Upper lobe of left lung (tissue), 6 donors: Measurements from ENCODE around the gene CARS2. TPM values are rescaled to one million over a fixed set of nuclear protein-coding genes. Genes with fewer than 3 reads are reported as not detected.
A peak's percentile ranks its signal among the peaks of the same experiment; 100 is the strongest.

ENCODE experiments used
- ATAC-seq, 2 donors: fragments of 200-7000 bp; cut with Tn5 transposase; one replicate each; pipeline ENCODE4 v1.9.1; 2022; ENCODE audit warnings: mild to moderate bottlenecking in 2 of 2, moderate library complexity in 2 of 2; ENCODE audit not compliant: low FRiP score in 2 of 2
- DNase-seq, 2 donors: peaks; one replicate each; pipeline ENCODE4 v3.0.0-alpha.2; 2019 to 2020
- H3K27ac ChIP-seq, 4 donors: fragments of 200-600 bp; sonication (generic); one replicate each; pipeline ENCODE4 v1.5.1; 2016 to 2019
- H3K27me3 ChIP-seq, 4 donors: fragments of 200-600 bp; sonication (generic); one replicate each; pipeline ENCODE4 v1.5.1; 2017 to 2019
- H3K36me3 ChIP-seq, 4 donors: fragments of 200-600 bp; sonication (generic); one replicate each; pipeline ENCODE4 v1.5.1; 2016 to 2019
- H3K4me1 ChIP-seq, 4 donors: fragments of 200-600 bp; sonication (generic); one replicate each; pipeline ENCODE4 v1.5.1; 2018 to 2019
- H3K4me3 ChIP-seq, 4 donors: fragments of 200-600 bp; sonication (generic); one replicate each; pipeline ENCODE4 v1.5.1; 2017 to 2019; ENCODE audit warnings: mild to moderate bottlenecking in 2 of 4, moderate library complexity in 1 of 4
- H3K9me3 ChIP-seq, 4 donors: fragments of 200-600 bp; sonication (generic); one replicate each; pipeline ENCODE4 v1.5.1; 2018 to 2019
- EP300 ChIP-seq, 4 donors: sonication (generic); formaldehyde crosslinking; IDR thresholded peaks; one replicate each; pipeline ENCODE4 v1.5.1; 2017; ENCODE audit warnings: antibody characterized with exemption in 4 of 4, control low read depth in 2 of 4
- POLR2A ChIP-seq, 4 donors: fragments of 450-650 bp; IDR thresholded peaks; one replicate each; pipeline ENCODE4 v1.5.1; 2016 to 2017; ENCODE audit warnings: antibody characterized with exemption in 4 of 4, mild to moderate bottlenecking in 2 of 4
- POLR2AphosphoS5 ChIP-seq, 2 donors: sonication (generic); formaldehyde crosslinking; IDR thresholded peaks; one replicate each; pipeline ENCODE4 v1.5.1; 2017; ENCODE audit warnings: antibody characterized with exemption in 2 of 2
- WGBS, 2 donors: methylation state at CpG; one replicate each; pipeline ENCODE4 v1.1.5; 2017 to 2018; 5-methylcytosine and 5-hydroxymethylcytosine counted together
- total RNA-seq, 6 donors: library from RNA; depleted of rRNA in 4 of 6; stranded (reverse); fragments of >200 nt in 4 of 6; gene quantifications; one replicate each; pipeline versions ENCODE4 v1.1.0 to v1.2.1, GENCODE V29; 2016 to 2021
- TF ChIP-seq, protein P1 (sequence below), 6 experiments: fragments of 450-650 bp in 4 of 6; fragments of 200-600 bp in 2 of 6; sonication (generic) in 2 of 6; IDR thresholded peaks; one replicate each; pipeline ENCODE4 v1.5.1; 2016 to 2019; ENCODE audit warnings: antibody characterized with exemption in 6 of 6
- donor health status: DM: no; HTN: no; CAD: no; lungs with moderate emphysema.
- donor health status: DM: no; HTN: yes; CAD: no; lungs with severe emphysema.

The CARS2 gene
- total RNA-seq, 6 donors from 2014 or later, result 53.2 to 107 (median 63.0) TPM

DNA sequence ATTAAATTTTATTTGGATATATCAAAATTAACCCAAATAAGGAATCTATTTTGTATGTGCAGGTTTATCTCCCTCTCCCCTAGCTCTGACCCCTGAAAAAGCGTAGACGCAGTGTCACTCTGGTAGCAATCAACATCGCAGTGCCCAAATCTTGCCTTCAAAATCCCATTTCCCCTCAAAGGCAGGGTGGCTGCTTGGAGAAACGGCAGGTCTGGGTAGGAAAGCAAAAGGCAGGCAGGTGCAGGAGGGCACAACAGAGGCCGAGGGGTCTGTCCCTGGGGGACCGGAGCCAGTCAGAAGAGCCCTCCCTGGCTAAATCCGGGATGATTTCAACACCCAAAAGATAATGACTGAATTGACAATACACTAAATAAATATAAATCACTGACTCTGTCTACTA is 48.7 kb downstream of the CARS2 start:
- peaks cover 0 to 3% (median 0%) of the 10 kb centered on the region in 4 donors for H3K4me1 ChIP-seq
- no peak overlapping the region for H3K4me3 ChIP-seq
- no peak for DNase-seq
- TF ChIP-seq, protein P1, sequence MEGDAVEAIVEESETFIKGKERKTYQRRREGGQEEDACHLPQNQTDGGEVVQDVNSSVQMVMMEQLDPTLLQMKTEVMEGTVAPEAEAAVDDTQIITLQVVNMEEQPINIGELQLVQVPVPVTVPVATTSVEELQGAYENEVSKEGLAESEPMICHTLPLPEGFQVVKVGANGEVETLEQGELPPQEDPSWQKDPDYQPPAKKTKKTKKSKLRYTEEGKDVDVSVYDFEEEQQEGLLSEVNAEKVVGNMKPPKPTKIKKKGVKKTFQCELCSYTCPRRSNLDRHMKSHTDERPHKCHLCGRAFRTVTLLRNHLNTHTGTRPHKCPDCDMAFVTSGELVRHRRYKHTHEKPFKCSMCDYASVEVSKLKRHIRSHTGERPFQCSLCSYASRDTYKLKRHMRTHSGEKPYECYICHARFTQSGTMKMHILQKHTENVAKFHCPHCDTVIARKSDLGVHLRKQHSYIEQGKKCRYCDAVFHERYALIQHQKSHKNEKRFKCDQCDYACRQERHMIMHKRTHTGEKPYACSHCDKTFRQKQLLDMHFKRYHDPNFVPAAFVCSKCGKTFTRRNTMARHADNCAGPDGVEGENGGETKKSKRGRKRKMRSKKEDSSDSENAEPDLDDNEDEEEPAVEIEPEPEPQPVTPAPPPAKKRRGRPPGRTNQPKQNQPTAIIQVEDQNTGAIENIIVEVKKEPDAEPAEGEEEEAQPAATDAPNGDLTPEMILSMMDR (IDR thresholded peaks at IDR 0.05), result no peak
- TF ChIP-seq POLR2A (IDR thresholded peaks at IDR 0.05) (no peak), POLR2AphosphoS5 (IDR thresholded peaks at IDR 0.05) (no peak), EP300 (IDR thresholded peaks at IDR 0.05) (no peak)
- ATAC-seq, result no peak
- 92 to 95% methylated on average over 7 of the region's 7 CpGs for WGBS, 2 donors
- H3K9me3 ChIP-seq, result no peaks in the 10 kb centered on the region
- no peaks in the 10 kb centered on the region for H3K27me3 ChIP-seq
- peaks cover 0 to 54% (median 21%) of the 10 kb centered on the region in 4 donors for H3K36me3 ChIP-seq
- no peak overlapping the region for H3K27ac ChIP-seq

DNA sequence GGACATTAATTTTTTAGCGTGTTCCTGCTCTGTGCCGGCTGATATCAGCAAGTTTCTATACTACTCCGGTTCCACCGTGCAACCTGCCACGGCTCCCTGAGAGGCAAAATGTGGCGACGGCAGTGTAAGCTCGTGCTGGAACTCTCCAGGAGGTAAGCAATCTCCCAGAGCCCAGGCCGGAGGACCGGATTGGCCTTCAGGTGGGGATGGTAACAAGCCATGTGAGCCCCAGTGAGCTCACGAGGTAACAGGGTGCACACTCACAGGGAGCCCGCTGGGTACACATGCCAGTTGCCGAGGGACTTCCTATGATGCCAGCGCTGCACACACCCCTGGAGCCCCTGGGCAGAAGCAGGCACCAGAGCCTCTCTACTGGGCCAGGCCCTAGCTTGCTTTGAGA is 52.1 kb downstream of the CARS2 start:
- peaks cover 0 to 3% (median 0%) of the 10 kb centered on the region in 4 donors for H3K4me1 ChIP-seq
- H3K9me3 ChIP-seq, result no peaks in the 10 kb centered on the region
- DNase-seq, result no peak
- no peak for TF ChIP-seq POLR2AphosphoS5 (IDR thresholded peaks at IDR 0.05)
- TF ChIP-seq, protein P1 (IDR thresholded peaks at IDR 0.05), result no peak
- TF ChIP-seq EP300 (IDR thresholded peaks at IDR 0.05), result no peak
- TF ChIP-seq POLR2A (IDR thresholded peaks at IDR 0.05), result no peak
- no peak for ATAC-seq
- 95 to 97% methylated on average over 14 of the region's 14 CpGs for WGBS, 2 donors
- peaks cover 0 to 61% (median 33%) of the 10 kb centered on the region in 4 donors for H3K36me3 ChIP-seq
- H3K4me3 ChIP-seq, result no peak overlapping the region
- H3K27ac ChIP-seq, result no peak overlapping the region
- no peaks in the 10 kb centered on the region for H3K27me3 ChIP-seq

DNA sequence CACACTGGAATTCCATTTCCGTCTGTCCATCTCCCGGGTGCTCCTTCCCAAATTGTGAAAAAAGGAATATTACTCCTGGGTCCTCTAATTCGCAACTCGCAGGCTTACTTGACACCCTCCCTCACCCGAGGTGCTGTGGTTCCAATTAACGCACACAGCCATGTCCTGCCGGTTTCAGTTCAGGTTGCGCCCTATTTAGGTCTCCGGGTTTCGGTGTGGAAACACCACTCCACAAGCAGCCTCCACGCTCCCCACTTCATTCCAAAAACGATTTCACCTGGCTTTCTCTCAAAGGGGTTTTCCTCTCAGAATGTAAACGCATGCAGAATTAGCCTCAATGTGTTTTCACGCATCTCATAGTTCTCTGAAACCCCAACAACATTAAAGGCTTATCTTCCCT is 52.6 kb downstream of the CARS2 start:
- Histone ChIP-seq H3K4me1 (peaks cover 0 to 3% (median 0%) of the 10 kb centered on the region in 4 donors), H3K36me3 (peaks cover 0 to 64% (median 34%) of the 10 kb centered on the region in 4 donors), H3K27me3 (no peaks in the 10 kb centered on the region), H3K27ac (no peak overlapping the region), H3K9me3 (no peaks in the 10 kb centered on the region), H3K4me3 (no peak overlapping the region)
- DNase-seq, result no peak
- TF ChIP-seq, protein P1 (IDR thresholded peaks at IDR 0.05), result no peak
- no peak for TF ChIP-seq EP300 (IDR thresholded peaks at IDR 0.05)
- no peak for ATAC-seq
- WGBS, 2 donors, result 88% methylated on average over 14 of the region's 14 CpGs

DNA sequence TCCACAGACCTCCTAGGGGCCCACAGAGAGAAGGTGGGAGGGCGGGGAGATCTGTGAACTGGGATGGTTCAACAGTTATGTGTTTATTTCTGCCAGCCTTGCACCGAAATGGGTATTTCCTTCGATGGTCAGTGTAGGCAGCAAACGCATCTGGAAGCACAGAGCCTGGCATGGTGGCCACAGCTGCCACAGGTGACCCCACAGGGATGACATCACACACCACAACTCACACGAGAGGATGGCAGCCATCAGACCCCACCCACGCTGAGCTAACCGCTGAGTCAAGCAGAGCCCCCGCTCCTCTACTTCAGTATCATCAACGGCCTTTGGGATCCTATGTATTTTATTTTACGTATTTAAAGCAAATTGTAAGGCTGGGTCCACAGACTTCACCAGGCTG is 53.2 kb downstream of the CARS2 start:
- Histone ChIP-seq H3K27me3 (no peaks in the 10 kb centered on the region), H3K27ac (no peak overlapping the region), H3K9me3 (no peaks in the 10 kb centered on the region), H3K4me3 (no peak overlapping the region), H3K4me1 (peaks cover 0 to 2% (median 0%) of the 10 kb centered on the region in 4 donors), H3K36me3 (peaks cover 0 to 63% (median 34%) of the 10 kb centered on the region in 4 donors)
- ATAC-seq, result no peak
- DNase-seq, result peak in 1 of 2 donors; percentile 18
- WGBS, 2 donors, result 89 to 98% methylated on average over 9 to 10 of the region's 10 CpGs
- TF ChIP-seq EP300 (IDR thresholded peaks at IDR 0.05) (no peak), POLR2AphosphoS5 (IDR thresholded peaks at IDR 0.05) (no peak)

DNA sequence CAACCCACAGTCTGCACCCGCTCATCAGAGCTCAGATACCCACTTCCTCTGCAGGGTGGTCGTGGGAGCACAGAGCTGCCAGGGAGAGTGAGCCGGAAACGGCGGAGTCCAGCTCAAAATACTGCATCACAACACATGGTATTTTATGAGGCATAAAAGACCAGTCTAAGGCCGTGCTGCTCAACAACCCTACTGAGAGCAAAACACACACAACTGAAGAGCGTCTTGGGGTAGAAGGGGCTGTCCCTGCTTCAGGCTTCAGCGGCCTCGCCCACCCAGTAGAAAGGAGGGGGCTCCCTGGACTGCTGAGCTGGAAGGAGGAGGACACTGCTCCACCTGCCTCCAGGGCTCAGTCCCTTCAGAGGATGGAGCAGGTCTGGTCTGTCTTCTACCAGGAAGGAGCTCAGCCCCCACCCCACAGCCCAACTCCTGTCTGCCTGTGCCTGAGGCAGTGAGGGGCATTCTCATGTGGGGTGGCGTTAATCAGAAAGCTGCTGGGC is 53.6 kb downstream of the CARS2 start:
- DNase-seq (peak in 1 of 2 donors; percentile 13), ATAC-seq (no peak)
- Histone ChIP-seq H3K36me3 (peaks cover 0 to 65% (median 34%) of the 10 kb centered on the region in 4 donors), H3K27me3 (no peaks in the 10 kb centered on the region), H3K27ac (no peak overlapping the region), H3K9me3 (no peaks in the 10 kb centered on the region), H3K4me1 (no peaks in the 10 kb centered on the region), H3K4me3 (no peak overlapping the region)
- WGBS, 2 donors, result 86 to 94% methylated on average over 8 to 10 of the region's 10 CpGs
- no peak for TF ChIP-seq EP300 (IDR thresholded peaks at IDR 0.05)
- no peak for TF ChIP-seq POLR2A (IDR thresholded peaks at IDR 0.05)
- no peak for TF ChIP-seq POLR2AphosphoS5 (IDR thresholded peaks at IDR 0.05)
- TF ChIP-seq, protein P1 (IDR thresholded peaks at IDR 0.05), result no peak
